GM12878 (cell line): Measurements from ENCODE around the gene MYO1D. TPM values are rescaled to one million over a fixed set of nuclear protein-coding genes. Genes with fewer than 3 reads are reported as not detected.

ENCODE experiments used
- ASH2L ChIP-seq: fragments of 300-600, 200-600 bp; sonication (generic); IDR thresholded peaks from 2 replicates; pipeline ENCODE4 v1.6.1; 2017; ENCODE audit warnings: low read depth, mild to moderate bottlenecking, borderline replicate concordance
- CHD4 ChIP-seq: fragments of 200-600 bp; sonication (generic); IDR thresholded peaks from 2 replicates; pipeline ENCODE4 v1.6.1; 2016; ENCODE audit warnings: mild to moderate bottlenecking
- NBN ChIP-seq: fragments of 450-650 bp; IDR thresholded peaks from 2 replicates; pipeline ENCODE4 v1.6.1; 2016
- NR2C2 ChIP-seq: IDR thresholded peaks from 2 replicates; pipeline ENCODE4 v1.6.1; 2011; ENCODE audit warnings: borderline replicate concordance, low read depth; ENCODE audit not compliant: control insufficient read depth, insufficient read length
- PAX8 ChIP-seq: fragments of 450-650 bp; IDR thresholded peaks from 2 replicates; pipeline ENCODE4 v1.6.1; 2017; ENCODE audit warnings: mild to moderate bottlenecking, moderate library complexity
- RCOR1 ChIP-seq: conservative IDR thresholded peaks from 2 replicates; pipeline ENCODE4 v1.6.1; 2012; ENCODE audit warnings: low read depth, low read length, improper control_type of control experiment
- STAT3 ChIP-seq: IDR thresholded peaks from 2 replicates; pipeline ENCODE4 v1.6.1; 2011; ENCODE audit warnings: low read depth, low read length, improper control_type of control experiment
- TCF12 ChIP-seq: IDR thresholded peaks from 2 replicates; pipeline ENCODE4 v1.6.1; 2011; ENCODE audit warnings: low read depth, mild to moderate bottlenecking, low read length
- ZNF622 ChIP-seq: fragments of 450-650 bp; IDR thresholded peaks from 2 replicates; pipeline ENCODE4 v1.6.1; 2017; ENCODE audit warnings: mild to moderate bottlenecking, inconsistent platforms
- polyA plus RNA-seq, 11 experiments: library from polyadenylated mRNA; depleted of rRNA in 4 of 11; unstranded in 6 of 11; stranded (reverse) in 5 of 11; fragments of >200 nt; fragmentation: Nextera tagmentation in 4 of 11; fragmentation: Illumina TruSeq in 1 of 11; extraction: Ambion mirVana in 4 of 11; extraction: Trizol in 1 of 11; gene quantifications; 1 replicate in 1 of 11; 2 replicates in 10 of 11; pipeline versions ENCODE4 v1.2.1 to v1.2.3, GENCODE V29; 2011 to 2016; ENCODE audit warnings: inconsistent platforms in 2 of 11, missing spikeins in 2 of 11, low read depth in 1 of 11
- total RNA-seq, 4 experiments: library from RNA; depleted of rRNA in 3 of 4; stranded (reverse); fragments of >200 nt in 3 of 4; fragmentation: Illumina TruSeq in 1 of 4; extraction: Trizol in 1 of 4; gene quantifications; 2 replicates each; pipeline versions ENCODE4 v1.2.1 to v1.2.3, GENCODE V29; 2013 to 2021
- TF ChIP-seq, protein P1 (sequence below): fragments of 150-350 bp; IDR thresholded peaks from 2 replicates; pipeline ENCODE4 v1.6.1; 2016; ENCODE audit warnings: low read depth, low read length
- TF ChIP-seq, protein P2 (sequence below): fragments of 450-650 bp; conservative IDR thresholded peaks from 2 replicates; pipeline ENCODE4 v1.6.1; 2017; ENCODE audit warnings: mild to moderate bottlenecking, moderate library complexity
- TF ChIP-seq, protein P3 (sequence below): fragments of 450-650 bp; IDR thresholded peaks from 2 replicates; pipeline ENCODE4 v1.6.1; 2014; ENCODE audit warnings: mild to moderate bottlenecking
- TF ChIP-seq, protein P4 (sequence below): IDR thresholded peaks from 2 replicates; pipeline ENCODE4 v1.6.1; 2012; ENCODE audit warnings: improper control_type of control experiment, low read depth, low read length; ENCODE audit not compliant: insufficient replicate concordance
- TF ChIP-seq, protein P5 (sequence below): fragments of 450-650 bp; IDR thresholded peaks from 2 replicates; pipeline ENCODE4 v1.6.1; 2016; ENCODE audit warnings: mild to moderate bottlenecking

MYO1D gene
- total and polyA plus RNA-seq, 10 of the 15 experiments (the other 5 are each of a cell fraction or from before 2014, with no cell fraction given): 1.8 to 37.7 (median 25.4) TPM

DNA sequence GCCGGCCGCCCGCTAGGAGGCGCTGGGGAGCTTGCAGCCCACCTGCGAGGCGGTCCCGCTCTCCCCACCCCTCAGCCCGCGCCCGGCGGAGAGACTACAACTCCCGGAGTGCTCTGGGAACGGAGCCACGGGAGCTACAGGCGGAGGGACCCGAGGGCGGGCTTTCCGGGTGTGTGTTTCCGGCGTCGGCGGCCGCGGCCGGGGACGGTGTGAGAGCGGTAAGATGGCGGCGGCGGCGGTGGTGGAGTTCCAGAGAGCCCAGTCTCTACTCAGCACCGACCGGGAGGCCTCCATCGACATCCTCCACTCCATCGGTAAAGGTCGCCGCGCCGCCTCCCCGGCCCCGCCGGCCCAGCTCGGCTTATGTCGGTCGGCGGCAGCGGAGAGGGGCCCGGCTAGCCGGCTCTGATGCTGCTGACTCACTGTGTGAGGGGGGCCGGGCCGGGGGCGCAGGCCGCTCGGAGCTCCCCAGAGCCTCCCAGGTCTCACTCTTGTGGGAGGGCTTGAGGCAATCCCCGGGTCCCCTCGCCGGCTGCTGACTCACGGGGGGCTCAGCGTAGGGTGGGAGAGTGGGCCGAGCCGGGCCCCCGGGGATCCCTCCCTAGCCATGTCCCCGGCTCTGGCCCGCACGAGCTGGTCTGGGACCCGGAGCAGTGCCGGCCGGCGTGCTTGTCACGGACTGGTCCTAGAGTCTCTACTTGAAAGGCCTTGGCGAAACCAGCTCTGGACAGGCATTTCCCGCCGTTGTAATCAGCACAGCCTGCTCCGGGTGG is 432.4 kb downstream of the MYO1D start, which contains the start of gene PSMD11 (continued):
- TF ChIP-seq, protein P1, sequence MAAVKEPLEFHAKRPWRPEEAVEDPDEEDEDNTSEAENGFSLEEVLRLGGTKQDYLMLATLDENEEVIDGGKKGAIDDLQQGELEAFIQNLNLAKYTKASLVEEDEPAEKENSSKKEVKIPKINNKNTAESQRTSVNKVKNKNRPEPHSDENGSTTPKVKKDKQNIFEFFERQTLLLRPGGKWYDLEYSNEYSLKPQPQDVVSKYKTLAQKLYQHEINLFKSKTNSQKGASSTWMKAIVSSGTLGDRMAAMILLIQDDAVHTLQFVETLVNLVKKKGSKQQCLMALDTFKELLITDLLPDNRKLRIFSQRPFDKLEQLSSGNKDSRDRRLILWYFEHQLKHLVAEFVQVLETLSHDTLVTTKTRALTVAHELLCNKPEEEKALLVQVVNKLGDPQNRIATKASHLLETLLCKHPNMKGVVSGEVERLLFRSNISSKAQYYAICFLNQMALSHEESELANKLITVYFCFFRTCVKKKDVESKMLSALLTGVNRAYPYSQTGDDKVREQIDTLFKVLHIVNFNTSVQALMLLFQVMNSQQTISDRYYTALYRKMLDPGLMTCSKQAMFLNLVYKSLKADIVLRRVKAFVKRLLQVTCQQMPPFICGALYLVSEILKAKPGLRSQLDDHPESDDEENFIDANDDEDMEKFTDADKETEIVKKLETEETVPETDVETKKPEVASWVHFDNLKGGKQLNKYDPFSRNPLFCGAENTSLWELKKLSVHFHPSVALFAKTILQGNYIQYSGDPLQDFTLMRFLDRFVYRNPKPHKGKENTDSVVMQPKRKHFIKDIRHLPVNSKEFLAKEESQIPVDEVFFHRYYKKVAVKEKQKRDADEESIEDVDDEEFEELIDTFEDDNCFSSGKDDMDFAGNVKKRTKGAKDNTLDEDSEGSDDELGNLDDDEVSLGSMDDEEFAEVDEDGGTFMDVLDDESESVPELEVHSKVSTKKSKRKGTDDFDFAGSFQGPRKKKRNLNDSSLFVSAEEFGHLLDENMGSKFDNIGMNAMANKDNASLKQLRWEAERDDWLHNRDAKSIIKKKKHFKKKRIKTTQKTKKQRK: 0 out of 2 replicates have a peak, but pooled peaks have one; percentile 37
- peak; percentile 63 for TF ChIP-seq NBN
- peak; percentile 92 for TF ChIP-seq TCF12
- TF ChIP-seq, protein P2, sequence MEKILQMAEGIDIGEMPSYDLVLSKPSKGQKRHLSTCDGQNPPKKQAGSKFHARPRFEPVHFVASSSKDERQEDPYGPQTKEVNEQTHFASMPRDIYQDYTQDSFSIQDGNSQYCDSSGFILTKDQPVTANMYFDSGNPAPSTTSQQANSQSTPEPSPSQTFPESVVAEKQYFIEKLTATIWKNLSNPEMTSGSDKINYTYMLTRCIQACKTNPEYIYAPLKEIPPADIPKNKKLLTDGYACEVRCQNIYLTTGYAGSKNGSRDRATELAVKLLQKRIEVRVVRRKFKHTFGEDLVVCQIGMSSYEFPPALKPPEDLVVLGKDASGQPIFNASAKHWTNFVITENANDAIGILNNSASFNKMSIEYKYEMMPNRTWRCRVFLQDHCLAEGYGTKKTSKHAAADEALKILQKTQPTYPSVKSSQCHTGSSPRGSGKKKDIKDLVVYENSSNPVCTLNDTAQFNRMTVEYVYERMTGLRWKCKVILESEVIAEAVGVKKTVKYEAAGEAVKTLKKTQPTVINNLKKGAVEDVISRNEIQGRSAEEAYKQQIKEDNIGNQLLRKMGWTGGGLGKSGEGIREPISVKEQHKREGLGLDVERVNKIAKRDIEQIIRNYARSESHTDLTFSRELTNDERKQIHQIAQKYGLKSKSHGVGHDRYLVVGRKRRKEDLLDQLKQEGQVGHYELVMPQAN: 0 out of 2 replicates have a peak, but pooled peaks have one; percentile 48
- TF ChIP-seq ZNF622: no peak
- no peak for TF ChIP-seq STAT3
- TF ChIP-seq PAX8: no peak
- TF ChIP-seq, protein P3, sequence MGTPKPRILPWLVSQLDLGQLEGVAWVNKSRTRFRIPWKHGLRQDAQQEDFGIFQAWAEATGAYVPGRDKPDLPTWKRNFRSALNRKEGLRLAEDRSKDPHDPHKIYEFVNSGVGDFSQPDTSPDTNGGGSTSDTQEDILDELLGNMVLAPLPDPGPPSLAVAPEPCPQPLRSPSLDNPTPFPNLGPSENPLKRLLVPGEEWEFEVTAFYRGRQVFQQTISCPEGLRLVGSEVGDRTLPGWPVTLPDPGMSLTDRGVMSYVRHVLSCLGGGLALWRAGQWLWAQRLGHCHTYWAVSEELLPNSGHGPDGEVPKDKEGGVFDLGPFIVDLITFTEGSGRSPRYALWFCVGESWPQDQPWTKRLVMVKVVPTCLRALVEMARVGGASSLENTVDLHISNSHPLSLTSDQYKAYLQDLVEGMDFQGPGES: no peak
- TF ChIP-seq RCOR1: no peak
- TF ChIP-seq NR2C2: no peak
- TF ChIP-seq, protein P4, sequence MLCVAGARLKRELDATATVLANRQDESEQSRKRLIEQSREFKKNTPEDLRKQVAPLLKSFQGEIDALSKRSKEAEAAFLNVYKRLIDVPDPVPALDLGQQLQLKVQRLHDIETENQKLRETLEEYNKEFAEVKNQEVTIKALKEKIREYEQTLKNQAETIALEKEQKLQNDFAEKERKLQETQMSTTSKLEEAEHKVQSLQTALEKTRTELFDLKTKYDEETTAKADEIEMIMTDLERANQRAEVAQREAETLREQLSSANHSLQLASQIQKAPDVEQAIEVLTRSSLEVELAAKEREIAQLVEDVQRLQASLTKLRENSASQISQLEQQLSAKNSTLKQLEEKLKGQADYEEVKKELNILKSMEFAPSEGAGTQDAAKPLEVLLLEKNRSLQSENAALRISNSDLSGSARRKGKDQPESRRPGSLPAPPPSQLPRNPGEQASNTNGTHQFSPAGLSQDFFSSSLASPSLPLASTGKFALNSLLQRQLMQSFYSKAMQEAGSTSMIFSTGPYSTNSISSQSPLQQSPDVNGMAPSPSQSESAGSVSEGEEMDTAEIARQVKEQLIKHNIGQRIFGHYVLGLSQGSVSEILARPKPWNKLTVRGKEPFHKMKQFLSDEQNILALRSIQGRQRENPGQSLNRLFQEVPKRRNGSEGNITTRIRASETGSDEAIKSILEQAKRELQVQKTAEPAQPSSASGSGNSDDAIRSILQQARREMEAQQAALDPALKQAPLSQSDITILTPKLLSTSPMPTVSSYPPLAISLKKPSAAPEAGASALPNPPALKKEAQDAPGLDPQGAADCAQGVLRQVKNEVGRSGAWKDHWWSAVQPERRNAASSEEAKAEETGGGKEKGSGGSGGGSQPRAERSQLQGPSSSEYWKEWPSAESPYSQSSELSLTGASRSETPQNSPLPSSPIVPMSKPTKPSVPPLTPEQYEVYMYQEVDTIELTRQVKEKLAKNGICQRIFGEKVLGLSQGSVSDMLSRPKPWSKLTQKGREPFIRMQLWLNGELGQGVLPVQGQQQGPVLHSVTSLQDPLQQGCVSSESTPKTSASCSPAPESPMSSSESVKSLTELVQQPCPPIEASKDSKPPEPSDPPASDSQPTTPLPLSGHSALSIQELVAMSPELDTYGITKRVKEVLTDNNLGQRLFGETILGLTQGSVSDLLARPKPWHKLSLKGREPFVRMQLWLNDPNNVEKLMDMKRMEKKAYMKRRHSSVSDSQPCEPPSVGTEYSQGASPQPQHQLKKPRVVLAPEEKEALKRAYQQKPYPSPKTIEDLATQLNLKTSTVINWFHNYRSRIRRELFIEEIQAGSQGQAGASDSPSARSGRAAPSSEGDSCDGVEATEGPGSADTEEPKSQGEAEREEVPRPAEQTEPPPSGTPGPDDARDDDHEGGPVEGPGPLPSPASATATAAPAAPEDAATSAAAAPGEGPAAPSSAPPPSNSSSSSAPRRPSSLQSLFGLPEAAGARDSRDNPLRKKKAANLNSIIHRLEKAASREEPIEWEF: no peak
- TF ChIP-seq, protein P5, sequence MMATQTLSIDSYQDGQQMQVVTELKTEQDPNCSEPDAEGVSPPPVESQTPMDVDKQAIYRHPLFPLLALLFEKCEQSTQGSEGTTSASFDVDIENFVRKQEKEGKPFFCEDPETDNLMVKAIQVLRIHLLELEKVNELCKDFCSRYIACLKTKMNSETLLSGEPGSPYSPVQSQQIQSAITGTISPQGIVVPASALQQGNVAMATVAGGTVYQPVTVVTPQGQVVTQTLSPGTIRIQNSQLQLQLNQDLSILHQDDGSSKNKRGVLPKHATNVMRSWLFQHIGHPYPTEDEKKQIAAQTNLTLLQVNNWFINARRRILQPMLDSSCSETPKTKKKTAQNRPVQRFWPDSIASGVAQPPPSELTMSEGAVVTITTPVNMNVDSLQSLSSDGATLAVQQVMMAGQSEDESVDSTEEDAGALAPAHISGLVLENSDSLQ: peak; percentile 60
- TF ChIP-seq ASH2L: 0 out of 2 replicates have a peak, but pooled peaks have one; percentile 78
- TF ChIP-seq CHD4: no peak
